ENCODE data around the gene KCND3.

DNA sequence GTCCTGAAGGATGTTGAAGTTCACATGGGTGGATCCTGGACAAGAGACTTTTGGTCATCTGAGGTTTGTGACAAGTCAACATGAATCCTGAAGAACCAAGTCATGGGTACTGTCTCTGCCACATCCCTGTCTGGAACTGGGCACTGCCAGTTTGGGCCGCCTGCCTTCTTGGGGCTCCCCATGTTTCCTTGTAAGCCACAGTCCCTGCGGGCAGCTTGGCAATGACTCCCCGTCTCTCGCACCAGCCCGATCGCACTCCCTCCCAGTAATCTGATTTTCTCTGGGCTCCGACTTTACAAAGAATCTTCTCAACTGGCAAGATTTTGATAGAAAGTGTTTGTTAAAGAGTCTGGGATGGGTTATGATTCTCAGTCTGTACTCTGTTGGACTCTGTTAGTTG lies 153.4 kb downstream of the KCND3 start:
- TF ChIP-seq, protein P1, sequence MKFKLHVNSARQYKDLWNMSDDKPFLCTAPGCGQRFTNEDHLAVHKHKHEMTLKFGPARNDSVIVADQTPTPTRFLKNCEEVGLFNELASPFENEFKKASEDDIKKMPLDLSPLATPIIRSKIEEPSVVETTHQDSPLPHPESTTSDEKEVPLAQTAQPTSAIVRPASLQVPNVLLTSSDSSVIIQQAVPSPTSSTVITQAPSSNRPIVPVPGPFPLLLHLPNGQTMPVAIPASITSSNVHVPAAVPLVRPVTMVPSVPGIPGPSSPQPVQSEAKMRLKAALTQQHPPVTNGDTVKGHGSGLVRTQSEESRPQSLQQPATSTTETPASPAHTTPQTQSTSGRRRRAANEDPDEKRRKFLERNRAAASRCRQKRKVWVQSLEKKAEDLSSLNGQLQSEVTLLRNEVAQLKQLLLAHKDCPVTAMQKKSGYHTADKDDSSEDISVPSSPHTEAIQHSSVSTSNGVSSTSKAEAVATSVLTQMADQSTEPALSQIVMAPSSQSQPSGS (tag by site-specific recombination; IDR thresholded peaks at IDR 0.05; ENCODE audit: low read depth): no peak
- TF ChIP-seq ZNF274 (IDR thresholded peaks at IDR 0.05; ENCODE audit: low read length) (no peak), ZNF274 (tag by site-specific recombination; IDR thresholded peaks at IDR 0.05; ENCODE audit: borderline replicate concordance) (no peak), ZBTB17 (tag by site-specific recombination; IDR thresholded peaks at IDR 0.05) (no peak), ZNF426 (tag by site-specific recombination; IDR thresholded peaks at IDR 0.05) (no peak), ZNF747 (tag by site-specific recombination; IDR thresholded peaks at IDR 0.05) (no peak), ZNF292 (tag by site-specific recombination; IDR thresholded peaks at IDR 0.05; ENCODE audit: borderline replicate concordance, low read depth) (no peak), ZNF510 (tag by site-specific recombination; IDR thresholded peaks at IDR 0.05; ENCODE audit: insufficient replicate concordance) (no peak), ZNF138 (tag by site-specific recombination; IDR thresholded peaks at IDR 0.05; ENCODE audit: borderline replicate concordance) (no peak)
- TF ChIP-seq, protein P2, sequence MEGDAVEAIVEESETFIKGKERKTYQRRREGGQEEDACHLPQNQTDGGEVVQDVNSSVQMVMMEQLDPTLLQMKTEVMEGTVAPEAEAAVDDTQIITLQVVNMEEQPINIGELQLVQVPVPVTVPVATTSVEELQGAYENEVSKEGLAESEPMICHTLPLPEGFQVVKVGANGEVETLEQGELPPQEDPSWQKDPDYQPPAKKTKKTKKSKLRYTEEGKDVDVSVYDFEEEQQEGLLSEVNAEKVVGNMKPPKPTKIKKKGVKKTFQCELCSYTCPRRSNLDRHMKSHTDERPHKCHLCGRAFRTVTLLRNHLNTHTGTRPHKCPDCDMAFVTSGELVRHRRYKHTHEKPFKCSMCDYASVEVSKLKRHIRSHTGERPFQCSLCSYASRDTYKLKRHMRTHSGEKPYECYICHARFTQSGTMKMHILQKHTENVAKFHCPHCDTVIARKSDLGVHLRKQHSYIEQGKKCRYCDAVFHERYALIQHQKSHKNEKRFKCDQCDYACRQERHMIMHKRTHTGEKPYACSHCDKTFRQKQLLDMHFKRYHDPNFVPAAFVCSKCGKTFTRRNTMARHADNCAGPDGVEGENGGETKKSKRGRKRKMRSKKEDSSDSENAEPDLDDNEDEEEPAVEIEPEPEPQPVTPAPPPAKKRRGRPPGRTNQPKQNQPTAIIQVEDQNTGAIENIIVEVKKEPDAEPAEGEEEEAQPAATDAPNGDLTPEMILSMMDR (tag by site-specific recombination; IDR thresholded peaks at IDR 0.05): no peak
- TF ChIP-seq, protein P3, sequence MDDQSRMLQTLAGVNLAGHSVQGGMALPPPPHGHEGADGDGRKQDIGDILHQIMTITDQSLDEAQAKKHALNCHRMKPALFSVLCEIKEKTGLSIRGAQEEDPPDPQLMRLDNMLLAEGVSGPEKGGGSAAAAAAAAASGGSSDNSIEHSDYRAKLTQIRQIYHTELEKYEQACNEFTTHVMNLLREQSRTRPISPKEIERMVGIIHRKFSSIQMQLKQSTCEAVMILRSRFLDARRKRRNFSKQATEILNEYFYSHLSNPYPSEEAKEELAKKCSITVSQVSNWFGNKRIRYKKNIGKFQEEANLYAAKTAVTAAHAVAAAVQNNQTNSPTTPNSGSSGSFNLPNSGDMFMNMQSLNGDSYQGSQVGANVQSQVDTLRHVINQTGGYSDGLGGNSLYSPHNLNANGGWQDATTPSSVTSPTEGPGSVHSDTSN (CRISPR knock-in tag; IDR thresholded peaks at IDR 0.05): no peak
